Measurements from ENCODE around the gene SERPINA12.
"Not testable (repeated sequence)": the region's sequence is repeated elsewhere in the genome, so short reads cannot be mapped to it uniquely, and the experiment has no call there.

Gene SERPINA12

GRCh38 chr14:94535506-94535905 lies 26.2 kb upstream of the SERPINA12 start:
- DNase-seq: no peak

GRCh38 chr14:94532447-94532846 lies 23.2 kb upstream of the SERPINA12 start:
- no peak for DNase-seq

GRCh38 chr14:94531187-94531586 lies 21.9 kb upstream of the SERPINA12 start:
- no peak for DNase-seq

- DNase-seq: no peak
Measured at GRCh38 chr14:94524093-94524492, 14.8 kb upstream of the SERPINA12 start.

GRCh38 chr14:94523265-94523664 lies 14.0 kb upstream of the SERPINA12 start:
- DNase-seq: no peak

GRCh38 chr14:94522115-94522724 lies 13.0 kb upstream of the SERPINA12 start:
- DNase-seq: no peak

GRCh38 chr14:94521375-94522114 lies 12.3 kb upstream of the SERPINA12 start:
- no peak for DNase-seq

- no peak for DNase-seq
Measured at GRCh38 chr14:94517641-94518257, 8.5 kb upstream of the SERPINA12 start.

GRCh38 chr14:94517248-94517640 lies 8.0 kb upstream of the SERPINA12 start:
- no peak for DNase-seq

- no peak for DNase-seq
Measured at GRCh38 chr14:94515856-94516255, 6.6 kb upstream of the SERPINA12 start.

- DNase-seq: no peak
Measured at GRCh38 chr14:94515426-94515825, 6.2 kb upstream of the SERPINA12 start.

GRCh38 chr14:94514351-94514750 lies 5.1 kb upstream of the SERPINA12 start:
- DNase-seq: no peak

- not testable (repeated sequence) for DNase-seq
Measured at GRCh38 chr14:94510481-94510880, 1.2 kb upstream of the SERPINA12 start.

- no peak for DNase-seq
Measured at GRCh38 chr14:94505641-94506040, 3.6 kb downstream of the SERPINA12 start.

GRCh38 chr14:94505206-94505605 lies 4.1 kb downstream of the SERPINA12 start:
- DNase-seq: no peak

GRCh38 chr14:94501588-94502516 lies 7.4 kb downstream of the SERPINA12 start:
- no peak for DNase-seq

GRCh38 chr14:94500264-94500663 lies 9.0 kb downstream of the SERPINA12 start:
- DNase-seq: no peak

- DNase-seq: no peak
Measured at GRCh38 chr14:94499673-94500072, 9.6 kb downstream of the SERPINA12 start.

GRCh38 chr14:94498215-94498614 lies 11.1 kb downstream of the SERPINA12 start:
- no peak for DNase-seq

- DNase-seq: no peak
Measured at GRCh38 chr14:94494085-94494484, 15.2 kb downstream of the SERPINA12 start.

- DNase-seq: no peak
Measured at GRCh38 chr14:94491511-94491910, 17.8 kb downstream of the SERPINA12 start.

- DNase-seq: no peak
Measured at GRCh38 chr14:94489336-94489735, 19.9 kb downstream of the SERPINA12 start.

GRCh38 chr14:94486883-94487282 lies 22.4 kb downstream of the SERPINA12 start:
- DNase-seq: no peak

Measured in hippocampal formation (tissue), 2 donors.